Stimulated activated naive CD4-positive, alpha-beta T cell treated with Interleukin-2 at 50 U/mL for 16 hours (primary cell): ENCODE measurements around the gene TNRC6C.

Experiments
- DNase-seq: peaks from one replicate; lab custom pipeline; 2025; lab: John Stamatoyannopoulos, UW

TNRC6C gene

GRCh38 chr17:77957857-77958715 is at the start of gene TNRC6C:
Gene TNRC6C (plus strand): TSS chr17:77958703. CDS start chr17:78004207, 45,504 bp downstream.
- DNase-seq, result peak; percentile 100

GRCh38 chr17:77909236-77909635 is 49.3 kb upstream of the TNRC6C start:
- DNase-seq, result no peak

- DNase-seq, result no peak
Measured at GRCh38 chr17:77909816-77910215, 48.7 kb upstream of the TNRC6C start.

- no peak for DNase-seq
Measured at GRCh38 chr17:77914385-77915254, 43.9 kb upstream of the TNRC6C start.

GRCh38 chr17:77915594-77916021 is 42.9 kb upstream of the TNRC6C start:
- DNase-seq, result no peak

GRCh38 chr17:77916264-77916663 is 42.2 kb upstream of the TNRC6C start:
- DNase-seq, result no peak

- DNase-seq, result no peak
Measured at GRCh38 chr17:77916703-77917481, 41.6 kb upstream of the TNRC6C start.

- DNase-seq, result no peak
Measured at GRCh38 chr17:77919276-77919675, 39.2 kb upstream of the TNRC6C start.

- no peak for DNase-seq
Measured at GRCh38 chr17:77923135-77923534, 35.4 kb upstream of the TNRC6C start.

- DNase-seq, result no peak
Measured at GRCh38 chr17:77923776-77924513, 34.6 kb upstream of the TNRC6C start.

GRCh38 chr17:77924757-77925336 is 33.7 kb upstream of the TNRC6C start:
- DNase-seq, result no peak

- DNase-seq, result no peak
Measured at GRCh38 chr17:77925831-77926543, 32.5 kb upstream of the TNRC6C start.

GRCh38 chr17:77926981-77927380 is 31.5 kb upstream of the TNRC6C start:
- DNase-seq, result no peak

- no peak for DNase-seq
Measured at GRCh38 chr17:77927777-77928518, 30.6 kb upstream of the TNRC6C start.

GRCh38 chr17:77928519-77929179 is 29.9 kb upstream of the TNRC6C start:
- DNase-seq, result no peak

GRCh38 chr17:77929180-77929564 is 29.3 kb upstream of the TNRC6C start:
- DNase-seq, result no peak

GRCh38 chr17:77929871-77930436 is 28.5 kb upstream of the TNRC6C start:
- no peak for DNase-seq
